Karpas-422 (cell line): ENCODE measurements around the gene SRCIN1. TPM values are rescaled to one million over a fixed set of nuclear protein-coding genes. Genes with fewer than 3 reads are reported as not detected.
"Not testable (repeated sequence)": the region's sequence is repeated elsewhere in the genome, so short reads cannot be mapped to it uniquely, and the experiment has no call there.

ENCODE experiments used
- DNase-seq: peaks from one replicate; pipeline ENCODE4 v3.0.0-alpha.2; 2015
- H2AFZ ChIP-seq: fragments of 200-600 bp; sonication (generic); 2 replicates; pipeline ENCODE4 v1.6.1; 2014; ENCODE audit warnings: antibody characterized with exemption, low read length, mixed read lengths
- H3K27ac ChIP-seq: fragments of 200-600 bp; sonication (generic); 2 replicates; pipeline ENCODE4 v1.5.1; 2014; ENCODE audit warnings: mild to moderate bottlenecking, low read length, moderate library complexity
- H3K27me3 ChIP-seq: fragments of 200-600 bp; sonication (generic); 2 replicates; pipeline ENCODE4 v1.6.1; 2014; ENCODE audit warnings: low read length, mixed read lengths
- H3K36me3 ChIP-seq: fragments of 200-600 bp; sonication (generic); 2 replicates; pipeline ENCODE4 v1.6.1; 2014; ENCODE audit warnings: low read length, mixed read lengths; ENCODE audit not compliant: insufficient read depth
- H3K4me1 ChIP-seq: fragments of 200-600 bp; sonication (generic); 2 replicates; pipeline ENCODE4 v1.6.1; 2014; ENCODE audit warnings: mild to moderate bottlenecking, low read length, mixed read lengths
- H3K4me2 ChIP-seq: fragments of 200-600 bp; sonication (generic); 2 replicates; pipeline ENCODE4 v1.6.1; 2014; ENCODE audit warnings: low read length, low read depth, mild to moderate bottlenecking; ENCODE audit not compliant: poor library complexity, severe bottlenecking
- H3K4me3 ChIP-seq: fragments of 200-600 bp; sonication (generic); 2 replicates; pipeline ENCODE4 v1.5.1; 2014; ENCODE audit warnings: mild to moderate bottlenecking, antibody characterized with exemption, low read length, mixed read lengths
- H3K79me2 ChIP-seq: fragments of 200-600 bp; sonication (generic); 2 replicates; pipeline ENCODE4 v1.6.1; 2014; ENCODE audit warnings: mild to moderate bottlenecking, low read length, mixed read lengths
- H3K9ac ChIP-seq: fragments of 200-600 bp; sonication (generic); 2 replicates; pipeline ENCODE4 v1.6.0; 2014; ENCODE audit warnings: low read length
- H3K9me2 ChIP-seq: fragments of 200-600 bp; sonication (generic), shearing (Covaris generic); replicated peaks from 2 replicates; pipeline ENCODE4 v1.6.0; 2014; ENCODE audit warnings: mild to moderate bottlenecking, low read length, moderate library complexity; ENCODE audit not compliant: insufficient read depth
- H3K9me3 ChIP-seq: fragments of 300-700, 200-600 bp; sonication (generic); 2 replicates; pipeline ENCODE4 v1.6.1; 2014; ENCODE audit warnings: low read length, mixed read lengths
- H4K20me1 ChIP-seq: fragments of 200-600 bp; sonication (generic); 2 replicates; pipeline ENCODE4 v1.6.1; 2014; ENCODE audit warnings: mild to moderate bottlenecking, antibody characterized with exemption, low read length, low read depth; ENCODE audit not compliant: insufficient read depth
- total RNA-seq: library from RNA; depleted of rRNA; stranded (reverse); fragments of >200 nt; shearing (Covaris generic); gene quantifications from 2 replicates; pipeline ENCODE4 v1.2.3, GENCODE V29; 2014; ENCODE audit warnings: low replicate concordance

Gene SRCIN1
- total RNA-seq, 1 experiment from 2014 or later = 0.86 TPM

DNA sequence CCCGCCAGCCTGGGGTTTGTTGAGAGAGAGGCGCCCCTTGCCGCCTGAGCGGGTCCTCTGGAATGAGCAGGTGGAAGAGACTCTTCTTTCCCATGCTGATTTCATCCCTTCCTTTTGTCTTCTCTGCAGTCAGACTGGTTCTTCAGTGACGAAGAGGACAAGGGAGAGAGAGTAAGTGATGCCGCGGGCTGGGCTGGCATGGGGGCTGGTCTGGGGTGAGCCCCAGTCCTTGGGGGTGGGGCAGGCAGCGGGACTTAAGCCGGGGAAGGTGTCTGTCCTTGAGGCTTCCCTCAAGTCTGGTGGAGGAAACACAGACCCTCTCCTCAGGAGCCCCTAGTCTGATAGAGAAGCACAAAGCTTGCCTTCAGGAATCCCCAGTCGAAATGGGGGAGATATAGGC, 108.1 kb downstream of the SRCIN1 start:
- H3K27me3 ChIP-seq, H3K9me2 ChIP-seq, H4K20me1 ChIP-seq, H3K27ac ChIP-seq, DNase-seq, H3K4me2 ChIP-seq, H3K36me3 ChIP-seq, H3K79me2 ChIP-seq, H3K4me3 ChIP-seq, H3K9ac ChIP-seq, H2AFZ ChIP-seq, H3K4me1 ChIP-seq, H3K9me3 ChIP-seq: not testable (repeated sequence)

DNA sequence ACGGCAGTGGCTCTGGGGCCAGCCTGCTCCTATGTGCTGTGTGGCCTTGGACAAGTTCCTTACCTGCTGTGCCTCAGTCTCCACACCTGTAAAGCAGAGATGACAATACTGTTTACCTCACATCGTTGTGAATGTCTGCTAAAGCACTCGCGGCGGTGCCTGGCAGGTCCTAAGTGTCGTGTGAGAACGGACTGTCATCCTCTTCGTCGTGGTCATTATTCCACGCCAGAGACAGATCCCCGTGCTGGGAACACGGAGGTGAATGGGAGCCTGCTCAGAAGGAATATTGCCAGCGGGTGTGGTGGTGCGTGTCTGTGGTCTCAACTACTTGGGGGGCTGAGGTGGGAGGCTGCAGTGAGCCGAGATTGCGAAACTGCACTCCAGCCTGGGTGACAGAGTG, 111.6 kb downstream of the SRCIN1 start:
- not testable (repeated sequence) for H3K9me2 ChIP-seq, H2AFZ ChIP-seq, H3K36me3 ChIP-seq, H3K9ac ChIP-seq, H3K4me1 ChIP-seq, H3K4me3 ChIP-seq, H3K9me3 ChIP-seq, H3K4me2 ChIP-seq, H4K20me1 ChIP-seq, H3K27me3 ChIP-seq, H3K27ac ChIP-seq, DNase-seq, H3K79me2 ChIP-seq

DNA sequence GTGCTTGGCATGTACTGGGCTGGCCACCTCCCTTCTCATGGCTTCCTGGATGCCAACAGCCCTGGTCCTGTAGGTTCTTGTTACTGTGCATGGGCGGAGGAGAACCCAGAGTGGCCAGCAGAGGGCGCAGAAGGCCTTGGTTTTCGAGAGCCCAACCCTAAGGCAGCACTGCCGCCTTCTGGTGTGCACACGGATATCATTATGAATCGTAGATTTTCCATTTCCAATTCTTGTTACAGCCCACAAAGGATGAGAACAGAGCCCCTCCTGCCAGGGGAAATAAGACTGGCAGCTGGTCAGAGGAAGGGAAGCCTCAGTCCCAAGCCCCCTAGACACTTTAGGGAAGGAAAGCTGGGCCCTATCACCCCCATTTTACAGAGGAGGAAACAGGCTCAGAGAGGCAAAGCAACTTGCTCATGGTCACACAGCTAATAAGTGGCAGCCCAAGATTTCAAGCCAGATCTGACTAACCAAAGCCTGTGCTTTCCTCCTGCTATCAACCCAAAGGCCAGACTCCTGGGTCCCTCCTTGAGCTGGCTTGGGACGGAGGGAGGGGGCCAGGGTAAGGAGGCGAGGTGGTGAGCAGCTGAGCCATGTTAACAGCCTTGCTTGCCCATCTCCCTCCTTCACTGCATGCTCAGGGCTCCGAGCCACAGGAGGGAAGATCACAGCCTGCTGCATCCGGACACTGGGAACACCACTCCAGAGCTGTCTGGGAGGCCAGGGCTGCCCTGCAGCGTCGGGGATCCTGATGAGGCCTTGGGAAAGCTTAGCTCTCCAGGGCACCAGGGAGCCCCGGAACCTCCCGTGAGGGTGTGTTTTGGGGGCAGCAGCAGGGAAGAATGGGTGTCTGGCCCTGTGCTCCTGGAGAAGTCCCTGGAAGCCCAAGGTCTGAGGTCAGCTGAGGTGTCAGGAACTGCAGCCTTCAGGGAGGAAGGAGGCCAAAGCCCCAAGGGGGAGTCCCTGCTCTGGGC, 113.4 kb downstream of the SRCIN1 start:
- H3K27ac ChIP-seq, H3K27me3 ChIP-seq, H4K20me1 ChIP-seq, H3K9me2 ChIP-seq, H3K9me3 ChIP-seq, H3K4me1 ChIP-seq, H2AFZ ChIP-seq, H3K4me3 ChIP-seq, H3K36me3 ChIP-seq, H3K4me2 ChIP-seq, H3K9ac ChIP-seq, H3K79me2 ChIP-seq: not testable (repeated sequence)
- peak; percentile 92 for DNase-seq

DNA sequence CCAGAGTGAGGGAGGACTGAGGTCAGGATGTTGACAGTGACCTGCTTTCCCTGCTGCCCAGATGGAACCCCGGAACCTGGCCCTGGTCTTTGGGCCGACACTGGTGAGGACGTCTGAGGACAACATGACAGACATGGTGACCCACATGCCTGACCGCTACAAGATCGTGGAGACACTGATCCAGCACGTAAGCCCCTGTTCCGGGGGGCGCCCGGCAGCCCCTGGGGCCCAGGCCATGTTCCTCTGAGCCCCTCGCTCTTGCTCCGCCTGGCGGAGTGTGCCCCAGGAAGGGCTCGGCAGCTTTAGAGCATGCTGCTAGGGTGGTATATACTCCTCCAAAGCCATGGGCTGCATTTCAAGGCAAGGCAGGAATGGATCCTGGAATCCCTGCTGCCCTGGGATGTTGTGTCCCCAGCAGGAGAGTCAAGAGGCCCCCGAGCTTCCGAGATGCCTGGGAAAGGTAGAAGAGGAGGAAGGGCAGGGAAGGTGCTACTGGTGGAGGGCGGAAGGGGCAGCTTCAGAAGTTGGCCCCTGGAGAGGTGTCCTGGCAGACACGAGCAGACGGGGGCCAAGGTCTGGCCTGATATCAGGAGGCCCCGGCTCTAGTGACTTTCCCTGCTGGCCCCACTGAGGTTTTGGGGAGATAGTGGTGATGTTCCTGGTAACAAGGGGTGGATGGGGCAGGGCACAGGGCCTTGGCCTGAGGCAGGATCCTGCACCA, 114.2 kb downstream of the SRCIN1 start:
- H3K4me1 ChIP-seq, H2AFZ ChIP-seq, H4K20me1 ChIP-seq, H3K36me3 ChIP-seq, H3K9ac ChIP-seq, DNase-seq, H3K27ac ChIP-seq, H3K79me2 ChIP-seq, H3K4me3 ChIP-seq, H3K27me3 ChIP-seq, H3K9me3 ChIP-seq, H3K4me2 ChIP-seq, H3K9me2 ChIP-seq: not testable (repeated sequence)

DNA sequence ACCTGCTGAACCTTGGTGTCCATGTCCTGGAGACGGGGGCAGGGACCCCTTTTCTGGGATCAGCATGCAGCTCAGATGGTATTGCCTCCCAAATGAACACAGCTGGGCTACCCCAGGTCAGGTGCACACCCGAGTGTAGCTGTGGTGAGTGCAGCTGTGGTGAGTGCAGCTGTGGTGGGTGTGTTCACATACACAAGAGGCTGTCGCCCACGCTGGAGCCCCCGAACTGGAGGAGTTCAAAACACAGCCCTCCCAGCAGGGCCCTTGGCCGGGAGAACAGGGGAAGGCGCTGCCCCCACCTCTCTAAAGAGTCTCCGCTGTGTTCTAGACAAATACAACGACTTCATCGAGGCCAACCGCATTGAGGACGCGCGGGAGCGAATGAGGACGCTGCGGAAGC, 116.0 kb downstream of the SRCIN1 start:
- not testable (repeated sequence) for H3K9ac ChIP-seq, H2AFZ ChIP-seq, H4K20me1 ChIP-seq, H3K36me3 ChIP-seq, H3K9me2 ChIP-seq, H3K27me3 ChIP-seq, H3K9me3 ChIP-seq, H3K79me2 ChIP-seq, H3K4me3 ChIP-seq, DNase-seq, H3K27ac ChIP-seq, H3K4me2 ChIP-seq
- peaks cover 11% of the 10 kb centered on the region for H3K4me1 ChIP-seq

DNA sequence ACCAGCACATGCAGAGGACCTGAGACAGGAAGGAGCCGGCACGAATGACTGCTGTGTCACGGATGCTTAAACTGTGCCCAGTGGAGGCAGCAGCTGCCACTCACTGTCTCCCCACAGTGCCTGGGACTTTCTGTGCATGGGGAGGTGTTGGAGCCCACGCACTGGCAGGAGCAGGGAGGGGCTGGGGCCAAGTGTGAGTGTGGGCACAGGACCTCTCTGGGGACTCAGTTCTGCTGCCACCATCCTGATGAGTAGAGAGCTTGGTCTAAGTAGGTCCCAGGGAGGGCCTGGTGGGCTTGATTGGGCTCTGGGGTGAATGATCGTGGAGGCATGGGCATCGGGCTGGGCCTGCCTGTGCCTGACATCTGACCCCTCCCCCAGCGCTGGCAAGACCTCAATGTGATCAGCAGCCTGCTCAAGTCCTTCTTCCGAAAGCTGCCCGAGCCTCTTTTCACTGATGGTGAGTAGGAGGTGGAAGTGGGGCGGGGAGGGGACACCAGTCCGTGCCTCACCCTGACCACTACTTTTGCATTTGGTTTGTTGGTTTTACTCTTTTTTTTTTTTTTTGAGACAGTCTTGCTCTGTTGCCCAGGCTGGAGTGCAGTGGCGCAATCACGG, 120.0 kb downstream of the SRCIN1 start:
- not testable (repeated sequence) for H3K4me3 ChIP-seq, H3K9me2 ChIP-seq, H3K27ac ChIP-seq, H3K79me2 ChIP-seq, H4K20me1 ChIP-seq, H3K9me3 ChIP-seq, H3K36me3 ChIP-seq, H3K27me3 ChIP-seq
- Histone ChIP-seq H3K9ac (peak overlapping the region; percentile 41; the same call in 1 of the 2 replicates), H3K4me2 (peak overlapping the region; percentile 35), H3K4me1 (peaks cover 11% of the 10 kb centered on the region), H2AFZ (peak overlapping the region; percentile 97; the same call in 1 of the 2 replicates)
- peak; percentile 69 for DNase-seq

DNA sequence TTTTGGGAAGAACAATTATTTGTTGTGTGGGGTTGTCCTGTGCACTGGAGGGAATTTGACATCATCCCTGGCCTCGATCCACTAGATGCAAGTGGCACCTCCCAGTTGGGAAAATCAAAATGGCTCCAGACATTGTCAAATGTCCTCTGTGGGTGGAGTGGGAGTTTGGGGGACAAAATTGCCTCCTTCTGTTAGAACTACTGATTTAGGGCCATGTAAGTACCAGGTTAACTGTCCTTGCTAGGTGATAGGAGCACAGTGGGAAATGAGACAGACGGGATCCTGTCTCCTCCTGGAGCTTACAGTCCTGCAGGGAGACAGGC, 120.6 kb downstream of the SRCIN1 start:
- H2AFZ ChIP-seq = peak overlapping the region; percentile 97; the same call in 1 of the 2 replicates
- no peak for DNase-seq
- no peak overlapping the region; the same call in 1 of the 2 replicates for H3K4me3 ChIP-seq
- H3K9me2 ChIP-seq = no peaks in the 10 kb centered on the region
- peak overlapping the region; percentile 35 for H3K4me2 ChIP-seq
- no peaks in the 10 kb centered on the region for H3K36me3 ChIP-seq
- H3K27ac ChIP-seq = no peak overlapping the region
- H3K9ac ChIP-seq = 0 out of 2 replicates have a peak overlapping the region, but pooled peaks have one; percentile 33
- H4K20me1 ChIP-seq = no peaks in the 10 kb centered on the region
- H3K27me3 ChIP-seq = no peaks in the 10 kb centered on the region
- H3K4me1 ChIP-seq = peaks cover 11% of the 10 kb centered on the region
- H3K79me2 ChIP-seq = no peaks in the 10 kb centered on the region
- H3K9me3 ChIP-seq = no peaks in the 10 kb centered on the region
